Body of pancreas (tissue), 4 donors: ENCODE data around the gene ARHGAP4.

ENCODE experiments used
- POLR2A ChIP-seq, 3 donors: fragments of 450-650 bp; IDR thresholded peaks; one replicate each; pipeline ENCODE4 v1.6.1; 2016; ENCODE audit warnings: antibody characterized with exemption in 3 of 3, mild to moderate bottlenecking in 2 of 3
- TF ChIP-seq, protein P1 (sequence below), 7 experiments: fragments of 450-650 bp in 4 of 7; fragments of 200-600 bp in 3 of 7; sonication (generic) in 3 of 7; IDR thresholded peaks; one replicate each; pipeline ENCODE4 v1.5.1; 2016 to 2019; ENCODE audit warnings: antibody characterized with exemption in 7 of 7

DNA sequence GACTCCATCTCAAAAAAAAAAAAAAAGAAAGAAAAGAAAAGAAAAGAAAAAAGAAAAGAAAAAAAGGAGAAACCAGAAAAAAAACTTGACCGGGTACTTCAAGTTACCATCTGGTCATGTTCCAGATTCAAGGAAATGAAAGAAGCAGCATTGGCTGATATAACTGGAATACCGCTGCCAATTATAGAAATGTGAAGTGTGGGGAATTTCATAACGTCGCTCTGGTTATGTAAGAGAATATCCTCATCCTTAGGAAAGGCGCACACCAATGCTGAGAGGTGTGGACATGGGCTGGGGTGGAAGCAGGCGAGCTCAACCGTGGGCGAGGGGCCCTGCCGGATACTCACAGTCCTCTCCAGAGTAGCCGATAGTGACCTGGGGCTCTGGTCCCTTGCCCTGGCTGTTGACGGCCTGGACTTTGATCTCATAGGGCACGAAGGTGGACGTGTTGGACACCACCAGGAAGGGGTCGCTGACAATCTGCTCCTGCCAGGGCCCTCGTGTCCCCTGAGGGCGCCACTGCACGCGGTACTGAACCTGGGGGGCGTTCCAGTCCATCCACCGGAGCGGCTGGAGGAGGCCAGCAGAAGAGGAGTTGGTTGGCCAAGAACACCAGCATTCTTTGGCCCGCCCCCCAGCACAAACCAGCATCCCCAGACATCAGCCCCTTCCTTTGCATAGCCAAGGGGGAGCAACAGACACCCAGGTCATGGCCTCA, 59.6 kb downstream of the ARHGAP4 start:
- no peak for TF ChIP-seq POLR2A (IDR thresholded peaks at IDR 0.05)
- TF ChIP-seq, protein P1, sequence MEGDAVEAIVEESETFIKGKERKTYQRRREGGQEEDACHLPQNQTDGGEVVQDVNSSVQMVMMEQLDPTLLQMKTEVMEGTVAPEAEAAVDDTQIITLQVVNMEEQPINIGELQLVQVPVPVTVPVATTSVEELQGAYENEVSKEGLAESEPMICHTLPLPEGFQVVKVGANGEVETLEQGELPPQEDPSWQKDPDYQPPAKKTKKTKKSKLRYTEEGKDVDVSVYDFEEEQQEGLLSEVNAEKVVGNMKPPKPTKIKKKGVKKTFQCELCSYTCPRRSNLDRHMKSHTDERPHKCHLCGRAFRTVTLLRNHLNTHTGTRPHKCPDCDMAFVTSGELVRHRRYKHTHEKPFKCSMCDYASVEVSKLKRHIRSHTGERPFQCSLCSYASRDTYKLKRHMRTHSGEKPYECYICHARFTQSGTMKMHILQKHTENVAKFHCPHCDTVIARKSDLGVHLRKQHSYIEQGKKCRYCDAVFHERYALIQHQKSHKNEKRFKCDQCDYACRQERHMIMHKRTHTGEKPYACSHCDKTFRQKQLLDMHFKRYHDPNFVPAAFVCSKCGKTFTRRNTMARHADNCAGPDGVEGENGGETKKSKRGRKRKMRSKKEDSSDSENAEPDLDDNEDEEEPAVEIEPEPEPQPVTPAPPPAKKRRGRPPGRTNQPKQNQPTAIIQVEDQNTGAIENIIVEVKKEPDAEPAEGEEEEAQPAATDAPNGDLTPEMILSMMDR (IDR thresholded peaks at IDR 0.05): no peak
